Caco-2 (cell line): ENCODE data around the gene STOML3. TPM values are rescaled to one million over a fixed set of nuclear protein-coding genes. Genes with fewer than 3 reads are reported as not detected.

Experiments used
- BruUV-seq: library from RNA; stranded (reverse); fragments of 400-500 nt; replicated peaks from 2 replicates; lab custom pipeline; 2021; lab: Mats Ljungman, UMichigan
- CTCF ChIA-PET: fragments of 300-600 bp; sonication (Branson Sonifier 250); formaldehyde crosslinking; loops from one replicate; lab custom pipeline; 2022; ENCODE audit warnings: antibody characterized with exemption; lab: Charles Lee
- POLR2A ChIA-PET: fragments of 300-600 bp; sonication (Branson Sonifier 250); formaldehyde crosslinking; loops from one replicate; lab custom pipeline; 2022; ENCODE audit warnings: antibody characterized with exemption; lab: Charles Lee
- DNase-seq, 2 experiments: peaks; one replicate each; pipeline versions ENCODE4 v3.0.0 to v3.0.0-alpha.2; 2020 to 2022
- H3K27me3 ChIP-seq: replicated peaks from 2 replicates; pipeline ENCODE4 v1.6.0; 2011; ENCODE audit warnings: low read length; ENCODE audit not compliant: control insufficient read depth, insufficient read depth
- H3K36me3 ChIP-seq: 2 replicates; pipeline ENCODE4 v1.5.1; 2011; ENCODE audit warnings: low read length; ENCODE audit not compliant: control insufficient read depth, insufficient read depth
- H3K4me1 ChIP-seq: fragments of 250-450 bp; sonication (Bioruptor Pico); 2 replicates; pipeline ENCODE4 v1.5.1; 2020; ENCODE audit warnings: mild to moderate bottlenecking
- H3K4me3 ChIP-seq: 2 replicates; pipeline ENCODE4 v1.5.1; 2011; ENCODE audit warnings: low read depth, mild to moderate bottlenecking, control low read depth, low read length
- H3K9me3 ChIP-seq: fragments of 250-450 bp; sonication (Bioruptor Pico); 2 replicates; pipeline ENCODE4 v1.5.1; 2020; ENCODE audit warnings: mild to moderate bottlenecking, moderate library complexity
- H3K27ac Mint-ChIP-seq: one replicate; pipeline ENCODE4 v1.8.0; 2022; ENCODE audit warnings: mixed read lengths; ENCODE audit not compliant: unreplicated experiment
- H3K27me3 Mint-ChIP-seq: one replicate; pipeline ENCODE4 v1.8.0; 2022; ENCODE audit warnings: mixed read lengths; ENCODE audit not compliant: insufficient read depth, unreplicated experiment
- H3K36me3 Mint-ChIP-seq: one replicate; pipeline ENCODE4 v1.8.0; 2022; ENCODE audit warnings: mild to moderate bottlenecking, mixed read lengths; ENCODE audit not compliant: insufficient read depth, unreplicated experiment
- H3K4me1 Mint-ChIP-seq: one replicate; pipeline ENCODE4 v1.8.0; 2022; ENCODE audit warnings: low read depth, mixed read lengths; ENCODE audit not compliant: unreplicated experiment
- H3K4me3 Mint-ChIP-seq: one replicate; pipeline ENCODE4 v1.8.0; 2022; ENCODE audit warnings: mild to moderate bottlenecking, moderate library complexity, mixed read lengths; ENCODE audit not compliant: unreplicated experiment
- H3K9me3 Mint-ChIP-seq: one replicate; pipeline ENCODE4 v1.8.0; 2022; ENCODE audit warnings: mixed read lengths; ENCODE audit not compliant: unreplicated experiment
- CTCF ChIP-seq, 2 experiments: fragments of 200-600 bp in 1 of 2; IDR thresholded peaks; 1 replicate in 1 of 2; 2 replicates in 1 of 2; pipeline versions ENCODE4 v1.5.1 to v1.8.0; 2011 to 2022; ENCODE audit warnings: antibody characterized with exemption in 1 of 2, control low read depth in 1 of 2, inconsistent platforms in 1 of 2, low read depth in 1 of 2, low read length in 1 of 2, mild to moderate bottlenecking in 1 of 2, moderate library complexity in 1 of 2; ENCODE audit not compliant: insufficient read depth in 1 of 2, severe bottlenecking in 1 of 2, unreplicated experiment in 1 of 2
- intact Hi-C: fragments of 100-400 bp; cut with micrococcal nuclease; formaldehyde crosslinking; loops from one replicate; pipeline ENCODE4 v1.10.0; 2022; ENCODE audit not compliant: unreplicated experiment
- total RNA-seq: library from RNA; stranded (reverse); gene quantifications from 2 replicates; pipeline ENCODE4 v1.2.3, GENCODE V29; 2022

Gene STOML3
- total RNA-seq, 1 experiment from 2014 or later = 0.43 TPM

- no TSS peak for BruUV-seq
- H3K9me3 Mint-ChIP-seq = no peaks in the 10 kb centered on the region
- DNase-seq = no peak
- H3K36me3 Mint-ChIP-seq = no peaks in the 10 kb centered on the region
- no peaks in the 10 kb centered on the region for H3K4me1 ChIP-seq
- peaks cover 10% of the 10 kb centered on the region for H3K27me3 Mint-ChIP-seq
- no peaks in the 10 kb centered on the region for H3K36me3 ChIP-seq
- no peak overlapping the region for H3K27ac Mint-ChIP-seq
- H3K27me3 ChIP-seq = no peaks in the 10 kb centered on the region
- intact Hi-C loops = no loop called here
- ChIA-PET CTCF (no interaction called here), POLR2A (no interaction called here)
- H3K4me1 Mint-ChIP-seq = no peaks in the 10 kb centered on the region
- no peaks in the 10 kb centered on the region for H3K9me3 ChIP-seq
- H3K4me3 ChIP-seq = no peak overlapping the region
- TF ChIP-seq CTCF (IDR thresholded peaks at IDR 0.05; ENCODE audit: insufficient read depth in 1 of 2, low read depth in 1 of 2, low read length in 1 of 2, severe bottlenecking in 1 of 2, unreplicated experiment in 1 of 2) = no peak
- no peak overlapping the region for H3K4me3 Mint-ChIP-seq
Measured at GRCh38 chr13:38941353-38941945, 49.2 kb downstream of the STOML3 start.

GRCh38 chr13:38933786-38934185, 56.8 kb downstream of the STOML3 start:
- ChIA-PET POLR2A (no interaction called here), CTCF (no interaction called here)
- no peak overlapping the region for H3K4me3 Mint-ChIP-seq
- intact Hi-C loops = no loop called here
- peaks cover 7% of the 10 kb centered on the region for H3K4me1 Mint-ChIP-seq
- peaks cover 13% of the 10 kb centered on the region for H3K27me3 Mint-ChIP-seq
- H3K4me1 ChIP-seq = no peaks in the 10 kb centered on the region; the same call in 1 of the 2 replicates
- H3K36me3 Mint-ChIP-seq = no peaks in the 10 kb centered on the region
- no TSS peak for BruUV-seq
- TF ChIP-seq CTCF (IDR thresholded peaks at IDR 0.05; ENCODE audit: insufficient read depth in 1 of 2, low read depth in 1 of 2, low read length in 1 of 2, severe bottlenecking in 1 of 2, unreplicated experiment in 1 of 2) = no peak
- no peaks in the 10 kb centered on the region for H3K9me3 ChIP-seq
- no peak for DNase-seq
- H3K9me3 Mint-ChIP-seq = no peaks in the 10 kb centered on the region
- H3K27me3 ChIP-seq = no peaks in the 10 kb centered on the region
- H3K27ac Mint-ChIP-seq = no peak overlapping the region
- H3K36me3 ChIP-seq = no peaks in the 10 kb centered on the region
- H3K4me3 ChIP-seq = no peak overlapping the region

- POLR2A ChIA-PET = no interaction called here
- H3K27me3 Mint-ChIP-seq = peaks cover 38% of the 10 kb centered on the region
- Histone ChIP-seq H3K4me3 (no peak overlapping the region), H3K4me1 (no peaks in the 10 kb centered on the region), H3K36me3 (no peaks in the 10 kb centered on the region), H3K9me3 (no peaks in the 10 kb centered on the region), H3K27me3 (no peaks in the 10 kb centered on the region)
- H3K27ac Mint-ChIP-seq = no peak overlapping the region
- CTCF ChIA-PET = no interaction called here
- no peak for DNase-seq
- no peak overlapping the region for H3K4me3 Mint-ChIP-seq
- no peaks in the 10 kb centered on the region for H3K9me3 Mint-ChIP-seq
- TF ChIP-seq CTCF (IDR thresholded peaks at IDR 0.05; ENCODE audit: insufficient read depth in 1 of 2, low read depth in 1 of 2, low read length in 1 of 2, severe bottlenecking in 1 of 2, unreplicated experiment in 1 of 2) = no peak
- H3K36me3 Mint-ChIP-seq = no peaks in the 10 kb centered on the region
- intact Hi-C loops = no loop called here
- H3K4me1 Mint-ChIP-seq = no peaks in the 10 kb centered on the region
- no TSS peak for BruUV-seq
Measured at GRCh38 chr13:38922170-38922569, 68.5 kb downstream of the STOML3 start.
